ENCODE results near the gene FCMR. TPM values are rescaled to one million over a fixed set of nuclear protein-coding genes. Genes with fewer than 3 reads are reported as not detected.

FCMR gene, protein sequence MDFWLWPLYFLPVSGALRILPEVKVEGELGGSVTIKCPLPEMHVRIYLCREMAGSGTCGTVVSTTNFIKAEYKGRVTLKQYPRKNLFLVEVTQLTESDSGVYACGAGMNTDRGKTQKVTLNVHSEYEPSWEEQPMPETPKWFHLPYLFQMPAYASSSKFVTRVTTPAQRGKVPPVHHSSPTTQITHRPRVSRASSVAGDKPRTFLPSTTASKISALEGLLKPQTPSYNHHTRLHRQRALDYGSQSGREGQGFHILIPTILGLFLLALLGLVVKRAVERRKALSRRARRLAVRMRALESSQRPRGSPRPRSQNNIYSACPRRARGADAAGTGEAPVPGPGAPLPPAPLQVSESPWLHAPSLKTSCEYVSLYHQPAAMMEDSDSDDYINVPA
- 1 to 10 TPM; 1.2 to 5.2 (median 3.0) TPM for total RNA-seq

DNA sequence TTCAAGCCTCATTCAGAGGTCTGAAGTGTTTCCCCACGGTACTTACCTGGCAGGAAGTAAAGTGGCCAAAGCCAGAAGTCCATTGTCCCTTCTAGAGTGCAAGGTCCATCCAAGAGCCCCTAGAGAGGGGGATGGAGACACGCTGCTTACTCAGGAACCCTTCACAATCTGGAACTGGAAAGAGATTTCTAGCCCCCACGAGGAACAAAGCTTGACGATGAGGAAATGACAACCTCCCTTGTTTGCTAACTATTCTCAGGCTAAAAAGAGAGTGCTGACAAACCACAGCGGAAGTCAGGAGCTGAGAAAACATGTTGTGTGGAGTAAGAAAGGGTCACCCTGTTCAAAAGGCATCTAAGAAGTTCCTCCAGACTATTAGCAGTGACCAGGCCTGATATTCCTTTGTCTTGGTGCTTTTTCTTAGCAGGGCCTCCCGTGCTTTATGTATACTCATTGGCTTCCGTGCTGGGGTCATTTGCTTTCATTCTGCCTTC lies at the start of gene FCMR:
Gene FCMR, minus strand, starts transcription at position 170 of the 494 bp plus-strand sequence. Its CDS starts 87 bp downstream, at position 83.
- Histone ChIP-seq H3K9me3 (no peaks in the 10 kb centered on the region), H3K4me3 (replicated peaks in 1 of 3) (no peak within 1 kb of the TSS), H3K27ac (peak within 1 kb of the TSS in 1 of 3 donors; percentile 24), H3K27me3 (no peaks in the 10 kb centered on the region), H3K36me3 (no peaks in the 10 kb centered on the region), H3K4me1 (no peaks in the 10 kb centered on the region)
- peak in 1 of 2 donors; percentile 19 for TF ChIP-seq POLR2A (IDR thresholded peaks at IDR 0.05)
- TF ChIP-seq, protein P1, sequence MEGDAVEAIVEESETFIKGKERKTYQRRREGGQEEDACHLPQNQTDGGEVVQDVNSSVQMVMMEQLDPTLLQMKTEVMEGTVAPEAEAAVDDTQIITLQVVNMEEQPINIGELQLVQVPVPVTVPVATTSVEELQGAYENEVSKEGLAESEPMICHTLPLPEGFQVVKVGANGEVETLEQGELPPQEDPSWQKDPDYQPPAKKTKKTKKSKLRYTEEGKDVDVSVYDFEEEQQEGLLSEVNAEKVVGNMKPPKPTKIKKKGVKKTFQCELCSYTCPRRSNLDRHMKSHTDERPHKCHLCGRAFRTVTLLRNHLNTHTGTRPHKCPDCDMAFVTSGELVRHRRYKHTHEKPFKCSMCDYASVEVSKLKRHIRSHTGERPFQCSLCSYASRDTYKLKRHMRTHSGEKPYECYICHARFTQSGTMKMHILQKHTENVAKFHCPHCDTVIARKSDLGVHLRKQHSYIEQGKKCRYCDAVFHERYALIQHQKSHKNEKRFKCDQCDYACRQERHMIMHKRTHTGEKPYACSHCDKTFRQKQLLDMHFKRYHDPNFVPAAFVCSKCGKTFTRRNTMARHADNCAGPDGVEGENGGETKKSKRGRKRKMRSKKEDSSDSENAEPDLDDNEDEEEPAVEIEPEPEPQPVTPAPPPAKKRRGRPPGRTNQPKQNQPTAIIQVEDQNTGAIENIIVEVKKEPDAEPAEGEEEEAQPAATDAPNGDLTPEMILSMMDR (IDR thresholded peaks at IDR 0.05), result no peak
- intact Hi-C loops (cut with DNase I), result no loop called here
- 38 to 54% methylated on average over 7 of the region's 7 CpGs for WGBS, 2 donors
- no peak for DNase-seq

DNA sequence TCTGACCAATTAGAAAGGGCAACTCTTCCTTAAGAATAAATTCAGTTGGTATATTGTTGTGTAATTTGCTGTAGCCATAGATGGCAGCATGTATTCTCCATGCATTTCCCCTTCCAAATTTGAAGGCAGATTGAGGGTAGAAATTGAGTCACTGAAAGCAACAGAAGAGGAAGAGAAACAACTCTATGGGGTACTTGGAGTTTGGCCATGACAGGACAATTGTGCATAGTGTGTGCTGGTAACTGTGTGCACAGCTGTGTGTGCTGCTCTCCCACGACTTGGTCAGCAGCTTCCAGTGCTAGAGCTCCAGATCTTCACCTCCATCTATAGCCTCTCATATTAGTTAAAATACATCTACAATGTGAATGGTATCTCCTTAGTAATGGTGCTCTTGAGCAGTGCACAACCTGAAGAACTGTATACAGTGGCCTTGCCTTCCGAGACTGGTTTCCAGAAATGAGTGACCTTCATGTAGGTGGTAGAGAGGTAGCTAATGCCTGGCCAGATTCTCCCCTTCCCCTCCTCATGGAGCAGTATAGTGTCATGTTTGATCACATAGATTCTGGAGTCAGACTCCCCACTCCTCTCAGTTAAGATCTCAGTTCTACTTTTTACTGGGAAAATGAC lies 49.4 kb upstream of the FCMR start:
- H3K9me3 ChIP-seq, result no peaks in the 10 kb centered on the region
- no peak for DNase-seq
- H3K36me3 ChIP-seq, result no peaks in the 10 kb centered on the region
- no peak overlapping the region for H3K27ac ChIP-seq
- H3K4me3 ChIP-seq (replicated peaks in 1 of 3), result no peak overlapping the region
- 80 to 90% methylated on average over 2 of the region's 2 CpGs for WGBS, 2 donors
- H3K27me3 ChIP-seq, result no peaks in the 10 kb centered on the region
- TF ChIP-seq POLR2A (IDR thresholded peaks at IDR 0.05), result no peak
- TF ChIP-seq, protein P1 (IDR thresholded peaks at IDR 0.05), result no peak
- H3K4me1 ChIP-seq, result peaks cover 3 to 6% of the 10 kb centered on the region in 2 donors
- intact Hi-C loops (cut with DNase I), result no loop called here

DNA sequence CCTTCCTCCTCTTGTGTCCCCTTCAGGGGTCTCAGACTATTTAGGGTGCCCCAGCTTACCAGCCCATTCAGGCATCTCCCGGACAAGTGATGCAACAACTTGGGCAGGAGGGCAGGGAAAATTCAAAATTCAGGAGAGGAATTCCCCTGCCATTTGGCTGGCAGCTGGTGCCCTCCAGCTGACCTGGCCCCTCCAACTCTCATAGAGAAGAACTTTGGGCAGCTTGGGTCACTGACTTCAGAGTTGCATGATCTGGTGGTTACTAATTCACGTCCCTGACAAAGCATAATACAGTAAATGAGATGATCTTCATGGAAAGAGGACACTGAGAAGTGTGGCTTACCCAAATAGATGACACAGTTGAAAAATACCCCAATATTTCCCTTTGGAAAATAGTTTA lies 48.7 kb upstream of the FCMR start, which contains the start of gene FCAMR:
Gene FCAMR, minus strand, starts transcription at position 15 of the 400 bp plus-strand sequence. CDS start 335 bp downstream, outside the sequence.
- WGBS, 2 donors, result 77 to 82% methylated on average over 2 of the region's 2 CpGs
- Histone ChIP-seq H3K4me1 (peaks cover 3 to 6% of the 10 kb centered on the region in 2 donors), H3K36me3 (no peaks in the 10 kb centered on the region), H3K4me3 (replicated peaks in 1 of 3) (no peak within 1 kb of the TSS), H3K9me3 (no peaks in the 10 kb centered on the region), H3K27ac (no peak within 1 kb of the TSS), H3K27me3 (no peaks in the 10 kb centered on the region)
- TF ChIP-seq, protein P1 (IDR thresholded peaks at IDR 0.05), result no peak
- no peak for TF ChIP-seq POLR2A (IDR thresholded peaks at IDR 0.05)
- no peak for DNase-seq
- intact Hi-C loops (cut with DNase I), result no loop called here

DNA sequence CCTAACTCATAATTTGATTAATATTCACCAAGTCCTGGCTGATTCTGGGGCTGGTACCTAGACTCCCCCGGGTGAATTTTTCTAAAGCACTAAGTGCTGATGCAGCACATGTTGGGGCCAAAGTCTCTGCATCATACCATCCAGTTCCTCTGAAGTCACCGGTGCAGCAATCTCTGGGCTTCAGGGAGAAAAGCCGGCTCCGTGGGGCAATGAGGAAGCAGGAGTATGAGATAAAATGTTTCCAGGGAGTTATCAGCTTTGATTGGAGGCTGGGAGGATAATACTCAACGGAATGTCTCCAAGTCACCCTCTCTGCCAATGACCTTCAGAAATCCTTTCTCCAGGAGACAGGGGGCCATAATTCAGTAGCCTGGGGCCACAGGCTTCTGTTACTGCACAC lies 47.3 kb upstream of the FCMR start:
- Histone ChIP-seq H3K4me1 (peaks cover 3 to 6% of the 10 kb centered on the region in 2 donors), H3K36me3 (no peaks in the 10 kb centered on the region), H3K4me3 (replicated peaks in 1 of 3) (no peak overlapping the region), H3K27me3 (no peaks in the 10 kb centered on the region), H3K27ac (no peak overlapping the region), H3K9me3 (no peaks in the 10 kb centered on the region)
- WGBS, 2 donors, result 68 to 89% methylated on average over 5 of the region's 5 CpGs
- intact Hi-C loops (cut with DNase I), result no loop called here
- no peak for TF ChIP-seq POLR2A (IDR thresholded peaks at IDR 0.05)
- TF ChIP-seq, protein P1 (IDR thresholded peaks at IDR 0.05), result no peak
- DNase-seq, result no peak

All from thyroid gland (tissue), 4 donors.